GM12878 (cell line): ENCODE measurements around the gene TXNL4A. TPM values are rescaled to one million over a fixed set of nuclear protein-coding genes. Genes with fewer than 3 reads are reported as not detected.

ENCODE experiments used
- BCL3 ChIP-seq: IDR thresholded peaks from 2 replicates; pipeline ENCODE4 v1.6.1; 2011; ENCODE audit warnings: borderline replicate concordance, low read depth, mild to moderate bottlenecking, moderate library complexity, low read length; ENCODE audit not compliant: insufficient read depth, poor library complexity, severe bottlenecking
- E2F4 ChIP-seq: IDR thresholded peaks from 2 replicates; pipeline ENCODE4 v1.6.1; 2012; ENCODE audit warnings: low read depth, low read length, improper control_type of control experiment
- NKRF ChIP-seq: fragments of 450-650 bp; conservative IDR thresholded peaks from 2 replicates; pipeline ENCODE4 v1.6.1; 2017; ENCODE audit warnings: mild to moderate bottlenecking, moderate library complexity
- PRDM15 ChIP-seq: fragments of 450-650 bp; formaldehyde crosslinking; IDR thresholded peaks from 2 replicates; pipeline ENCODE4 v1.4.0; 2020; ENCODE audit warnings: mild to moderate bottlenecking, moderate library complexity
- RELA ChIP-seq: fragments of 450-650 bp; IDR thresholded peaks from 2 replicates; pipeline ENCODE4 v1.8.0; 2014; ENCODE audit warnings: borderline replicate concordance; ENCODE audit not compliant: partially characterized antibody
- ZBTB40 ChIP-seq: fragments of 450-650 bp; IDR thresholded peaks from 2 replicates; pipeline ENCODE4 v1.6.1; 2016; ENCODE audit warnings: mild to moderate bottlenecking, moderate library complexity, borderline replicate concordance
- polyA plus RNA-seq, 11 experiments: library from polyadenylated mRNA; depleted of rRNA in 4 of 11; unstranded in 6 of 11; stranded (reverse) in 5 of 11; fragments of >200 nt; fragmentation: Nextera tagmentation in 4 of 11; fragmentation: Illumina TruSeq in 1 of 11; extraction: Ambion mirVana in 4 of 11; extraction: Trizol in 1 of 11; gene quantifications; 1 replicate in 1 of 11; 2 replicates in 10 of 11; pipeline versions ENCODE4 v1.2.1 to v1.2.3, GENCODE V29; 2011 to 2016; ENCODE audit warnings: inconsistent platforms in 2 of 11, missing spikeins in 2 of 11, low read depth in 1 of 11
- total RNA-seq, 4 experiments: library from RNA; depleted of rRNA in 3 of 4; stranded (reverse); fragments of >200 nt in 3 of 4; fragmentation: Illumina TruSeq in 1 of 4; extraction: Trizol in 1 of 4; gene quantifications; 2 replicates each; pipeline versions ENCODE4 v1.2.1 to v1.2.3, GENCODE V29; 2013 to 2021

TXNL4A gene
- total and polyA plus RNA-seq, 10 of the 15 experiments (the other 5 are each of a cell fraction or from before 2014, with no cell fraction given): 38.4 to 329 (median 128) TPM

- no peak for TF ChIP-seq PRDM15
- no peak for TF ChIP-seq E2F4
- no peak for TF ChIP-seq BCL3
- no peak for TF ChIP-seq NKRF
- no peak for TF ChIP-seq RELA
- TF ChIP-seq ZBTB40: no peak
- TF ChIP-seq, all 136 proteins: peak for 0
Observed at GRCh38 chr18:79986726-79987125, 1.6 kb downstream of the TXNL4A start (continued).
